Measurements from ENCODE around the gene GALNT10.

- TF ChIP-seq FOXK1 (CRISPR knock-in tag; IDR thresholded peaks at IDR 0.05) (no peak), CTCF (IDR thresholded peaks at IDR 0.05) (no peak), SMAD4 (CRISPR knock-in tag; IDR thresholded peaks at IDR 0.05) (no peak), MLX (CRISPR knock-in tag; IDR thresholded peaks at IDR 0.05) (no peak), ZNF416 (CRISPR knock-in tag; IDR thresholded peaks at IDR 0.05) (no peak), ZNF263 (CRISPR knock-in tag; IDR thresholded peaks at IDR 0.05; ENCODE audit: low read depth) (no peak), TCF7 (CRISPR knock-in tag; IDR thresholded peaks at IDR 0.05; ENCODE audit: low read depth) (no peak)
Measured at GRCh38 chr5:154201108-154201769, 10.7 kb downstream of the GALNT10 start.

All from WTC11 (cell line).